ENCODE measurements around the gene LIX1L. TPM values are rescaled to one million over a fixed set of nuclear protein-coding genes. Genes with fewer than 3 reads are reported as not detected.
"Not testable (repeated sequence)": the region's sequence is repeated elsewhere in the genome, so short reads cannot be mapped to it uniquely, and the experiment has no call there.

The LIX1L gene
- total RNA-seq, 1 experiment from 2014 or later = 34.6 TPM

DNA sequence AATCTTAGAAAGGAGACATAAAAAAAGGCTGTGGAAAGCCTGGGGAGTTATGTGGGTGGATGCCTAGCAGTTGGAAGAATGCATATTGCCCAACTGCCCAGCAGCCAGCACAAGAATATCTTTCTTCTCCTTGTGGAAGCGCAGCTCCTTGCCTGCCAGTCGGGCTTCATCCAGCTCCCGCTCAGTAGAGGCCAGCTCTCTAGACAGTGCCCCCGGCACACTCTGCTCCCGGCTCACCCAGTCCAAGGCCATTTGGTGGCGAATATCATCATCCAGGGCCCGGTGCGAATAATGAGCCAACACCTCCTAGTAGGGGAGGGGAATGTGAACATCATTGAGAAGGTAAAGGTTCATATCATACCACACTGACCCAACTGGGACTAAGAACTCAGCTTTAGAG, 21.6 kb downstream of the LIX1L start:
- no peak for DNase-seq (ENCODE audit: low spot score)

DNA sequence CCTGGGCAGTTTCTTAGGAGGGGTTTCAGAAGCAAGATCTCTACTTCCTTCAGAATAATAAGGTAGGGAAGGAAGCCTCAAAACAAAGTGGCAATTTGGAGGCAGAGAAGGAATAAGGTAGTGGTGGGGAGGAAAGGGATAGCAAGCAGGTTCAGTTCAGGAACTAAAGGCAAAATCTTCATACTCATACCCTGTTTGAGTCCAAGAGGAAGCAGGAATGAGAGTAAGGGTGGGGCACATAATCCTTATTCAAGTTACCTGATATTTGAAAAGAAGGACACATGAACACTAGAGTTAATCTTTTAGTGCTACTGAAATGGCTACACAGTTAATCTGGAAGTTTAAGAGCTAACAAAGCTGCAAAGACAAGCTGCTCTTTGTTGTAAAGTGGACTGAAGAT, 22.1 kb downstream of the LIX1L start:
- DNase-seq (ENCODE audit: low spot score) = no peak

DNA sequence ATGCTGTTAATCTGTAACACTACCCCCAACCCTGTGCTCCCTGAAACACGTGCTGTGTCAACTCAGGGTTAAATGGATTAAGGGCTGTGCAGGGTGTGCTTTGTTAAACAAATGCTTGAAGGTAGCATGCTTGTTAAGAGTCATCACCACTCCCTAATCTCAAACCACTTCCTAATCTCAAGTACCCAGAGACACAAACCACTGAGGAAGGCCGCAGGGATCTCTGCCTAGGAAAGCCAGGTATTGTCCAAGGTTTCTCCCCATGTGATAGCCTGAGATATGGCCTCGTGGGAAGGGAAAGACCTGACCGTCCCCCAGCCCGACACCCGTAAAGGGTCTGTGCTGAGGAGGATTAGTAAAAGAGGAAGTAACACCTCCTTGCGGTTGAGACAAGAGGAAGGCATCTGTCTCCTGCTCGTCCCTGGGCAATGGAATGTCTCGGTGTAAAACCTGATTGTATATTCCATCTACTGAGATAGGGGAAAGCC, 25.3 kb downstream of the LIX1L start:
- not testable (repeated sequence) for DNase-seq (ENCODE audit: low spot score)

DNA sequence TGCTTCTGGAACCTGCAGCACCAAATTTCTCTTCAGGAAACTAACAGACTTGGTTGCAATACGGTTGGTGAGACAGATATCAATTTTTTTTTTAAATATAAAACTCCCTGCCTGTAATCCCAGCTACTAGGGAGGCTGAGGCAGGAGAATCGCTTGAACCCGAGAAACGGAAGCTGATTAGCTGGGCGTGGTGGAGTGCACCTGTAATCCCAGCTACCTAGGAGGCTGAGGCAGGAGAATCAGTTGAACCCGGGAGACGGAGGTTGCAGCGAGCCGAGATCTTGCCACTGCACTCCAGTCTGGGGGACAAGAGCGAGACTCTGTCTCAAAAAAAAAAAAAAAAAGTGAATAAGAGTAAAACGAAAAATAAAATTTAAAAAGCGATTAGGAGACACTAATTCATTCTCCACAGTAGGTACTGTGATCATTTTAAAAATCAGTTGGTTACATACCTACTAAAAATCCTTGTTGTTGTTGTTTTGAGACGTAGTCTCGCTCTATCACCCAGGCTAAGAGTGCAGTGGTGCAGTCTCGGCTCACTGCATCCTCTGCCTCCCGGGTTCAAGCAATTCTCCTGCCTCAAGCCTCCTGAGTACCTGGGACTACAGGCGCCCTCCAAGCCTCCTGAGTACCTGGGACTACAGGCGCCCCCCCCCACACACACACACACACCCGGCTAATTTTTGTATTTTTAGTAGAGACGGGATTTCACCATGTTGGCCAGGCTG, 29.7 kb downstream of the LIX1L start:
- DNase-seq (ENCODE audit: low spot score) = peak; percentile 14

DNA sequence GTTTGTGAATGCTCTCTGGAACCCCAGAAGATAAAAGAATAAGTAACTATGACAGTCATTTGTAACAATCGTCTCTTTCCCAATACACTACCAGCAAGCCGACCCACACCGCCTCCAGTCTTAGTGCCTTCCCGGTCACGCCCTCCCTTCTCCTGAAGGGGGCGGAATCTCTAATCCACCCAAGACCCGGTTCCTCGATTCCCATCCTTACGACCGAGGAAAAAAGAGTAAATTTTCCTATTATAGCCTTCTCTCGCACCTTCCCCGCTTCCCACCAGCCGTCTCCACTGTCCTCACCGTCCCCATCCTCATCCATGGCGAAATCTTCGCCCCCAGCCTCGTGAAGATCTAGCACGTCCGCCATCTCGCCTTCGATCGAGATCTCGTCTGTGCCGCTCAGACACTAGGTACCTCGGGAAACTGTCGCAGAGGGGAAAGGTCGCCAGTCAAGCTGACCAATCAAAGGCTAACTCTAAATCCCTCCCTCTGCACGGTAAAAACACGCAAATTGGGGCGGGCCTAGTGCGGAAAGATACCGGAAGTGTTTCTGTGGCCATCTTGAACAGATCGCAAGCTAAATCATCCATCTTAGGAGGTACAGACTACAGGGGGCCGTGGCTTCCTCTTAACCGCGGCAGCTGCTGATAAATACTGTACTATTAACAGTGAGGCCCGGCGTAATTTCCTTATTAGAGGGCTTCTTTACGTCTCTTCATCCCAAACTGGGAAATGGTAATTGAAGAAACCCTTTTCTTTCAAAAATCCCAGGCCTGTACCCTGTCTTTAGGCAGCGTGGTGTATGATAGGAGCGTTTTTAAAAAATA, 30.5 kb downstream of the LIX1L start, which contains the start of gene RBM8A:
TSS of gene RBM8A (minus strand) at position 422 of the 824 bp plus-strand sequence. CDS start at position 364, 58 bp downstream.
- DNase-seq (ENCODE audit: low spot score) = peak; percentile 100

DNA sequence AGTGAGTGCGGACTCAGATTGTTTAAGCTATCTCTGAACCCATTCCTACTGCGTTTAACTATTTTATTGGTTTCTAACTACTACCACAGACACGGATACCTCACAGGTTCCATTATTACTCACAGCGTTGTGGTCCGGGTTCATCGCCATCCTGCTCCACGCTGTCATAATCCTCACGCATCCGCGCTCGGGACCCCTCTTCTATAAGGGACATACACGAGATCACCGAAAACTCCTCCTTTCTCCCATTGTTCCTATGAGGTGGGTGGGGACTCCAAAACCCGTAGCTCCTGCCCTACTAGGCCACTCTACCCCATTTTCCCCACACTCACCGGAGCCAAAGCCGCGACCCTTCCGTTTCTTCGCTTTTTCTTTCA, 31.1 kb downstream of the LIX1L start:
- no peak for DNase-seq (ENCODE audit: low spot score)

DNA sequence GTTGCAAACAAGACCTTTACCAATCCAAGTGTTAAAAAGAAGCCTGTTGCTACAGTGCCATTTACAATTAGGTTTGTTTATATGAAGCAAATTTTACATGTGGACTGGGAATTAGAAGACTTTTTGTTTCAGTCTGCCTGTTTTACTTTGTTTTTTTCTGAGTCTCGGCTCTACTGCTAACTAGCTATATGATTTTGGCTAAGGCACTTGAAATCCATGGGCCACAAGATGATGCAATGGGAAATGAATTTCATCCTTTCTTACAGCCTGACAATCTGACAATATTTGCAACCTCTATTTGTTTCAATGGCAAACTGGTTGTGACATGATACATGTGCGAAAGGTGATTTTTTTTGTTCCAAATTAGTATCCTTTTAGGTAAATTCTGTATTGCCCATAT, 35.6 kb downstream of the LIX1L start:
- no peak for DNase-seq (ENCODE audit: low spot score)

DNA sequence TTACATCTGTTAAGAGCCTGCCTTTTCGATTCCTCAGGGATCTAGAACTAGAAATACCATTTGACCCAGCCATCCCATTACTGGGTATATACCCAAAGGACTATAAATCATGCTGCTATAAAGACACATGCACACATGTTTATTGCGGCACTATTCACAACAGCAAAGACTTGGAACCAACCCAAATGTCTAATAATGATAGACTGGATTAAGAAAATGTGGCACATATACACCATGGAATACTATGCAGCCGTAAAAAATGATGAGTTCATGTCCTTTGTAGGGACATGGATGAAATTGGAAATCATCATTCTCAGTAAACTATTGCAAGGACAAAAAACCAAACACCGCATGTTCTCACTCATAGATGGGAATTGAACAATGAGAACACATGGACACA, 37.5 kb downstream of the LIX1L start:
- not testable (repeated sequence) for DNase-seq (ENCODE audit: low spot score)

DNA sequence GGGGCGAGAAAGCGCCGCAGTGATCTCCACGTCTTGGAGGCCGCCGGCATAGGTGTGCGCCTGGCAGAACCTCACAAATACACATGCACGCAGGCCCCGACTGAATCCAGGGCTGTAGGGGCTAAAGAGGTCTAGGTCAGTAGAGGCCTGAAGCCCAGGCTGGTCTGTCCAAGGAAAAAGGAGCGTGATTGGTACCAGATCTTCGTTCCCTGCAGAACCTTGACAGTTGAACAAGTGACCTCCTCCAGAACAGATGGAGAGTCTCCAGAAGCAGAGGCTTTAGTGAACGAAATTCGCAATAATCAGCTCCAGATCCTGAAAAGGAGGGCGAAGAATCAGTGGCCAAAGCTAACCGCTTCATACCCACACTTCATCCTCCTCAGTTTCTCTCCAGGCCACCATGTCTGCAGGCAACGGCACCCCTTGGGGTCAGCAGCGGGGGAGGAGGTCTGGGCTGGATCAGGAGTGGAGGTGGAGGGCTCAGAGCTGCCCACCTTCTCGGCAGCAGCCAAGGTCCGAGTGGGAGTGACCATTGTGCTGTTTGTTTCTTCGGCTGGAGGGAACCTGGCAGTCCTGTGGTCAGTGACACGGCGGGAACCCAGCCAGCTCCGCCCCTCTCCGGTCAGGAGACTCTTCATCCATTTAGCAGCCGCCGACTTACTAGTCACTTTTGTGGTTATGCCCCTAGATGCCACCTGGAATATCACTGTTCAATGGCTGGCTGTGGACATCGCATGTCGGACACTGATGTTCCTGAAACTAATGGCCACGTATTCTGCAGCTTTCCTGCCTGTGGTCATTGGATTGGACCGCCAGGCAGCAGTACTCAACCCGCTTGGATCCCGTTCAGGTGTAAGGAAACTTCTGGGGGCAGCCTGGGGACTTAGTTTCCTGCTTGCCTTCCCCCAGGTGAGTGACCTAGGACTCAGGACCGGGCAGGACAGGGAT, 38.6 kb downstream of the LIX1L start:
- DNase-seq (ENCODE audit: low spot score) = peak; percentile 90

DNA sequence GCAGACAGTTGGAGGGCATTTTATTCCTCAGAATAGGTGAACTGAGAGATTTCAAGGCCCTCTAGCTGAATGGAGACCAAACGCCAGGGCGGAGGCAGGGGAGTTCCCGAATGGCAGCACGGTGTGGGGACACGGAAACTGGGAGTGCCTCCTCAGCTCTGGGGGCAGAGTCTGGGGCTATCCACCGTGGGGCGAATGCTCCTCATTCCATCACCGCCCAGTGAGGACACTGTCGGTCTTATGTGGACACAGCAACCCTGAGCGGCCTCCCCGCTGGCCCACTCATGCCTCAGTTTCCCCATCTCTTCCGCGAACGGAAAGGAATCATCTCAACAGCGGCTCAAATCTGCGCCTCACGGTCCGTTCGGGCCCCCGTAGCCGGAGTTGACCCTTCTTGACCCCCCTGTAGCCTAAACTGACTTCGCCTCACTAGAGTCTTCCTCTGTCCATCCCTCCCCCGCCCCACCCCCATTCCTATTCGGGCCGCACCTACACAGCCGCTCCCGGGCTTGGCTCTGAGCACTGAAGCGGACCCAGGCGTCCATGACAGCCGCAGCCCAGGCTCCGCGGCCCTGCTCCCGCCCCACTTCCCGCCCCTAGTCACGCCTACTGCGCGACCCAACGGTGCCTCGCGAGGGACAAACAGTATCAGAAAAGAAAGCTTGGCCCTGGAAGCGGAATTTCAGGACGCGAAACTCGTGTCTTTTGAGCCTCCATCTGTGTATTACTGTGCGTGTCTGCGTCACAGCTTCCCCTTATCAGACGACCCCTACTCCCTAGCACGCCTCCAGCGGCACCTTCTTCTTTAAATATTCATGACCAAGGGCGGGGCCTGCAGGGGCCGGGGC, 39.4 kb downstream of the LIX1L start, which contains the start of gene PEX11B:
TSS of gene PEX11B (minus strand) at position 574 of the 848 bp plus-strand sequence. CDS start at position 545, 29 bp downstream.
- DNase-seq (ENCODE audit: low spot score) = peak; percentile 81

DNA sequence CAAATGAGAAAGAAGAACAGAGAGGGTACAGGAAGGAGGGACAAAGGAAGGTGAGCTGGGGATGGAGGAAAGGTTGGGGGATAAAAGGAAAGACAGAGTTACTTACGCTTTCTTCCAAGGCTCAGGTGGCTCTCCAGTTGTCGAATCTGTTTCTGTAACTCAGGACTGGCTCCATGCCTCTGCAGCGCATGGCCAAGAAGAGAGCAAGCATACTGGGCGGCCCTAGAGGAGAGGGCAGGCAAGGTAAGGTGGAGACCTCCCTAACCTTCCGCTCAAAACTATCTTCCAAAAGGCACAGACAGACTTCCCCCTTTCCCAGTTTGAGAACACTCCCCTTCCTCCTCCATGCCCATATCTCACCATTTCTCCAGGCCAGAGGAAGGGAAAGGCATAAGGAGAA, 40.2 kb downstream of the LIX1L start:
- DNase-seq (ENCODE audit: low spot score) = no peak

DNA sequence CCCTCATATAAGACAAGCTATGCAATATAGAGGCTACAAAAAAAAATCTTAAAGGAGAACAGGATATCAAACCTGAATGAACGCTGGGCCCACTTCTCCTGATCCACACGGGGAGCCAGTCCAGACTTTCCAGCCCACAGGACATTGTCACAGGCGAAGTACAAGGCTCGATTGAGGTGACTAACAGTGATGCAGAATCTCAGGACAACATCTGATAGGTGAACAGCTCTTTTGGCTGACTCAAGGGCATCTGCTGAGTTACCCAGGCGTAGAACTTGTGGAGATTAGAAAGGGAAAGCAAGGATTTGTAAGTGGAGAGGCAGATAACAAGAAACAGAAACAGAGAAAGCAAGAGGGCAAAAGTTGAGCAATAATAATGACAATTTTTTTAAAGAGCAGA, 41.1 kb downstream of the LIX1L start:
- no peak for DNase-seq (ENCODE audit: low spot score)

DNA sequence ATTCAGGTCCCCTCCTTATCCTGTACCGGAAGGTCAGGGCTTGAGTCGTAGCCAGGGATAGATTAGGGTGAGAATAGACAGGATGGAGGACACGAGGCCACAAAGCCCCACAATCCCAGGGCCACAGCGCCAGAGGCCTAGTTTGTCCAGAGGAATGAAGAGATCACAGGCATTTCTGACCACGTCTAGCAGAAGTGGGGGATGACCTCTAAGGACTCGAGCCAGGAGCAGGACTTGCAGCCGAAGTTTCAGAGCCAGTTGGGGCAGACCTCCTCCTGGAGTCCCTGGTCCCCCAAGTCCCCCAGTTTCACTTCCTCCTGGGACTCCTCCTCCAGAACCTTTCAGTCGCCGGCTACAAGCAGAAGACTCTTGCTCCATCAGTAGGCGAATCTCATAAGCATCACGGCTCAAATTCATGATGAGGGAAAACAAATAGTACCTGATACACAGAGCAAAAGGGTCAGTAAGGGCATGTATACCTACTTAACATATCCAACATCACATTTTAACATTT, 45.6 kb downstream of the LIX1L start:
- DNase-seq (ENCODE audit: low spot score) = no peak

DNA sequence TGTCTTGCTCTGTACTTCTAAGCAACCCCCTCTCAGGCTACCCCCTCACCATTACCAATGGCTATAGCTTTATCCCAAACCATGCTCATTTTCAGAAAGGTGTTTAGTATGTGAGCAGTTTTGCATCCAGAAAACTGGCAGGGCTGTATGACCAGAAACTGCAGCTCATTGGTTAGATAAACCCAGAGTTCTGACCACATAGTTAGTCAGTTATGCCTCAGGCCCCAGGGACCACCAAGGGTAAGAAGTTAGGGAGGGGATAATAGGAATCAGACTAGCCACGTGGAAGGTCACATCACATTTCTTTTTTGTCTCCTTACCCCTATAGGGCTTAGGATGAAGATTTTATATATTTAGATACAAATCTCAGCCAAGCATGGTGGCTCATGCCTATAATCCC, 49.2 kb downstream of the LIX1L start:
- DNase-seq (ENCODE audit: low spot score) = no peak

DNA sequence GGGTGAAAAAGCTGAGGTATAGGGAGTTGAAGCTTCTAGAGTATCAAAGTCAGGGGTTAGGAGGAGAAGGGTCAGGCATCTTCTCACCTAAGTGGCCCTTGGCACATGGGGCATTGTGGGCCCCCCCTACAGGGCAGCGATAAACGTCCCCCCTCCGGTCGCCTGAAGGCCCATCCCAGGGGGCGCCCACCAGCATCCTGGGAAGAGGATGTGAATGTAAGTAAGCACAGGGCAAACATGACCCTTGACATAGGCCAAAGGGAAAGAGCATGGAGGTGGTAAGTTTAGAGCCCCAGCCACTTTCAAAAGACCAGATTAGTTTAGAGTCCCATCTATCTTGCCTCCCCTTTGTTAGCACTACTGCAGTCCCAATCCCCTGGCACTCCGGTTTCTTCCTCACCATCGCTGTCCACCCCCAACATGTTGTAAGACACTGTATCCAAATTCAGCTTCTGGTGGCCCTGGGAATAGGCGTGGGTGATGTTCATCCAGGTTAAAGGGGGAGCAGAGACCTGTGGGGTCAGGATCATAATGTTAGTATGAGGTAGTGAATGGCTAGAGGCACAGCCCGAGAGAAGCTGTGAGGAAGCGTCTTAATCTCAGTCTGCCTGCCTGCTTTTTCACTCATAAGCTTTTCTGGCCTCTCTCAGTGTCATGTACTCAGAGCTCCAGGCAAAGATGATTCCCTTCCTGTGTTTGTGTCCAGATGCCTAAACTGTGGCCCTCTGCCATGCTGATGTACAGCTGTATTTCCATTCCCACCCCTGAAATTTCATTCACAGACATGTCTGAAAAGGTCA, 50.7 kb downstream of the LIX1L start:
- DNase-seq (ENCODE audit: low spot score) = no peak

DNA sequence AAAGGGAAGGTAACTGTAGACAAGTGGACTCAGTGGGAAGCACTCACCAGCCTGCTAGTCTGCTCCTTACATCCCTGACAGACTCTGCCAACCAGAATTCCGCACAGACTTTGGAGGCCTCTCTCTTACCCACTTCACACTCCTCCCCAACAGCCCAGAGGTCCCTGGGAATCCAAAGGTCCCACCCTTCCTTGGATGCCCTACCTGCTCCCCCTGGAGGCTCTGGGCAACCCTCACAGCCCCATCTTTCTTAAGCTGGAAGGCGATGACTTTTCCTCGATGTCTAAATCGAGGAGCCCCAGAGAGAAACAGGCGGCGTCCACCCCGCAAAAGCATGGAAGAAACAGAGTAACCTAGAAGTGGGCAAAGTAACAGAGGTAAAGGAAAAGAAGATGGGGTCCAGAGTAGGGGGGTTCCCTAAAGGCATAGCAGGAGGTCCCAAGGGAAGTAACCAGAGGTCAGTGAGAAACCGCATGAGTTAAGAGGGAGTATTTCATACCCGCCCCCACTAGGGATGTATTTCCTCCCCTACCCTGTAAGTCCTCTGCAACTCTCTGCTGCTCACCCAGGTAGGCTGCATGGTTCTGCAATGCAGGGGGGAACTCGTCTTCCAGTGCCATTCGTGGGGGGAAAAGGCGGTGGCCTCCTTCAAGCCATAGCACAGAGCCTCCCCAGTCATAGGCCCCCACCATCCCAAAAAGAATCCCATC, 56.4 kb downstream of the LIX1L start:
- DNase-seq (ENCODE audit: low spot score) = no peak

DNA sequence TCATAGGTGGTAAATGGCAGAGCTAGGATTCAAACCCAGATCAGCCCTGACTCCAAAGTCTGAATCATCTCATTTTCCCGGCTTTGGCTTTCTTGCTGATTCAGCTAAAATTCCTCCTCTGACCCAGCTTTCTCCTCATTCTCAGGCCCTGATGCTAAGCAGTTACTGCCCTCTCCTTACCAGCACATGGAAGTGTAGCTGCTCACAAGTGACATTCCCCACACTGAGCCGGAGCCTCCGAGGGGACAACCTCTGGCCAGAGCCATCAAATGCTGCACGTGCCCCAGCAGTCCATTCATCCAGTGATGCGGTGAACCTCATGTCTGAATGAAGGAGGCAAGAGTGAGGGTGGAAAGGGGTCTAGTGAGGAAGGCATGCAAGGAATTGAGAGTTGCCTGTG, 59.1 kb downstream of the LIX1L start:
- DNase-seq (ENCODE audit: low spot score) = no peak

DNA sequence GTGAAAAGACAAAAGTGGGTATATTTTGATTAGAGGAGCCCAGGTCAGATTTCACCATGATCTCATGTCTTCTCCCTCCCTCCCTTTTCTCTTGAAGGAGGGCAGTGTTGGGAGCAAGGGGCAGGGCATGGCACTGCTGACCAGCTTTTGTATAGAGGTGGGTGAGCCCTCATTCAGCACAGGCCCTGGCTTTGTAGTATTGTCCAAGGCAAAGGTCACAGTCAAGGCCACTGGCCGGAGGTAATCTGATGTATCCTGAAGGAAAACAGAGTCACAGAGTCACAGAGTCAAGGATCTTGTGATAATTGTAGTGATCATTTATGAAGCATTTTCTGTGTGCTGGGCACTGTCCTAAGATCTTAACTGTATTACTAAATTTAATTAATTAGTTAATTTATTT, 59.8 kb downstream of the LIX1L start:
- DNase-seq (ENCODE audit: low spot score) = no peak

DNA sequence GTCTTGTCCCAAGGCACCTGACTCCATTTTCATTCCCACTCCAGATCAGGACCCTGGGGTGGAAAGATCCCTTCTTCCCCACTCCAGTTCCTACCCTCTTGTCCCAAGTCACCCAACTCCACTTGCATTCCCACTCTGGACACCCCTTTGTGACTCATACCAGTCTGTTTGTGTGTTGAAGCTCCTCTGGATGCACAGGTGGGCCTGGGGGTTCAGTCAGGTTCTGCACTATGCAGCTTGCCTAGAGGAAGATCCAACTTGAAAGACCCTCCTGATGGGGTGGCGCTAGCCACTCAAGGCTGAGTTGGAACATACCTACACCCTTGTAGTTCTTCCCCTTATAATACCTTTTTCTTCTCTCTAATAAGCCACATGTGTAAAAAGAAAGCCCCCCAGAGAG, 62.3 kb downstream of the LIX1L start:
- DNase-seq (ENCODE audit: low spot score) = no peak
